ENCODE results near the gene NXNL1. TPM values are rescaled to one million over a fixed set of nuclear protein-coding genes. Genes with fewer than 3 reads are reported as not detected.
"Not testable (repeated sequence)": the region's sequence is repeated elsewhere in the genome, so short reads cannot be mapped to it uniquely, and the experiment has no call there.

Gene NXNL1
- not detected for total RNA-seq
- polyA plus RNA-seq: not detected
- 0 reads per million in 6 experiments for total RNA-seq

- POLR2A ChIA-PET: no interaction called here
These were observed at the start of gene NXNL1 for GRCh38 chr19:17460372-17461230. Gene NXNL1 (minus strand): TSS chr19:17460926. CDS start chr19:17460869, 57 bp downstream.

GRCh38 chr19:17508558-17508933 lies 47.8 kb upstream of the NXNL1 start:
- Mint-ChIP-seq H3K4me1 (peaks cover 15 to 48% (median 34%) of the 10 kb centered on the region in 4 donors), H3K4me3 (peak overlapping the region in 2 of 10 donors; percentile 18 to 33), H3K27ac (peak overlapping the region in 1 of 10 donors; percentile 72)
- H3K9me3 Mint-ChIP-seq, H3K27me3 Mint-ChIP-seq, DNase-seq, POLR2A ChIA-PET, H3K36me3 Mint-ChIP-seq, ATAC-seq: not testable (repeated sequence)

More at GRCh38 chr19:17460372-17461230, at the start of gene NXNL1:
- Mint-ChIP-seq H3K36me3 (no peaks in the 10 kb centered on the region), H3K9me3 (no peaks in the 10 kb centered on the region), H3K27me3 (peaks cover 10 to 50% (median 19%) of the 10 kb centered on the region in 5 donors), H3K27ac (peak within 1 kb of the TSS in 1 of 10 donors; percentile 24), H3K4me3 (no peak within 1 kb of the TSS), H3K4me1 (peaks cover 0 to 5% (median 1%) of the 10 kb centered on the region in 4 donors)
- DNase-seq (no peak), ATAC-seq (no peak)

- Mint-ChIP-seq H3K27ac (peak overlapping the region in 2 of 10 donors; percentile 3 to 73), H3K4me3 (no peak overlapping the region), H3K27me3 (no peaks in the 10 kb centered on the region), H3K36me3 (peaks cover 0 to 10% (median 0%) of the 10 kb centered on the region in 3 donors), H3K4me1 (peaks cover 9 to 41% (median 23%) of the 10 kb centered on the region in 4 donors), H3K9me3 (no peaks in the 10 kb centered on the region)
- DNase-seq (no peak), ATAC-seq (no peak)
- POLR2A ChIA-PET: interaction anchor here (0.7 kb wide), 1 partner anchor 130 kb away, joined by 3 read pairs; no protein-coding TSS in a partner anchor
These were observed 46.0 kb upstream of the NXNL1 start for GRCh38 chr19:17506745-17507144.

- Mint-ChIP-seq H3K27me3 (no peaks in the 10 kb centered on the region), H3K9me3 (no peaks in the 10 kb centered on the region), H3K36me3 (peaks cover 0 to 8% (median 0%) of the 10 kb centered on the region in 3 donors), H3K4me3 (no peak overlapping the region), H3K27ac (peak overlapping the region in 4 of 10 donors; percentile 39 to 74 (median 45)), H3K4me1 (peaks cover 7 to 34% (median 14%) of the 10 kb centered on the region in 4 donors)
- ATAC-seq (no peak), DNase-seq (no peak)
- POLR2A ChIA-PET: interaction anchor here (0.6 kb wide), 1 partner anchor 307 kb away, joined by 3 read pairs; no protein-coding TSS in a partner anchor
These were observed 44.5 kb upstream of the NXNL1 start for GRCh38 chr19:17505223-17505622.

- POLR2A ChIA-PET: no interaction called here
- H3K4me1 Mint-ChIP-seq: peaks cover 12 to 35% (median 16%) of the 10 kb centered on the region in 4 donors
- no peaks in the 10 kb centered on the region for H3K27me3 Mint-ChIP-seq
- ATAC-seq (no peak), DNase-seq (no peak)
- H3K36me3 Mint-ChIP-seq: peaks cover 0 to 10% (median 0%) of the 10 kb centered on the region in 3 donors
- peak overlapping the region in 4 of 10 donors; percentile 34 to 65 (median 56) for H3K27ac Mint-ChIP-seq
- H3K4me3 Mint-ChIP-seq: no peak overlapping the region
- no peaks in the 10 kb centered on the region for H3K9me3 Mint-ChIP-seq
These were observed 43.7 kb upstream of the NXNL1 start for GRCh38 chr19:17504456-17504855.

- DNase-seq (no peak), ATAC-seq (no peak)
- H3K27me3 Mint-ChIP-seq: no peaks in the 10 kb centered on the region
- H3K4me3 Mint-ChIP-seq: no peak overlapping the region
- peaks cover 0 to 10% (median 0%) of the 10 kb centered on the region in 3 donors for H3K36me3 Mint-ChIP-seq
- POLR2A ChIA-PET: interaction anchor here (0.6 to 0.7 kb wide), 2 partner anchors 231 to 1234 kb away, joined by 5 to 8 read pairs; no protein-coding TSS in a partner anchor
- H3K9me3 Mint-ChIP-seq: no peaks in the 10 kb centered on the region
- peaks cover 12 to 34% (median 18%) of the 10 kb centered on the region in 4 donors for H3K4me1 Mint-ChIP-seq
- H3K27ac Mint-ChIP-seq: peak overlapping the region in 5 of 10 donors; percentile 50 to 82 (median 71)
These were observed 43.3 kb upstream of the NXNL1 start for GRCh38 chr19:17504030-17504429.

GRCh38 chr19:17503240-17503639 lies 42.5 kb upstream of the NXNL1 start:
- H3K4me1 Mint-ChIP-seq: peaks cover 16 to 29% (median 21%) of the 10 kb centered on the region in 4 donors
- no peaks in the 10 kb centered on the region for H3K9me3 Mint-ChIP-seq
- no peak overlapping the region for H3K4me3 Mint-ChIP-seq
- no peaks in the 10 kb centered on the region for H3K27me3 Mint-ChIP-seq
- H3K27ac Mint-ChIP-seq: peak overlapping the region in 1 of 10 donors; percentile 10
- DNase-seq (no peak), ATAC-seq (no peak)
- H3K36me3 Mint-ChIP-seq: peaks cover 0 to 12% (median 0%) of the 10 kb centered on the region in 3 donors
- POLR2A ChIA-PET: interaction anchor here (0.6 to 1.5 kb wide), 4 partner anchors 21 to 776 kb away, joined by 4 to 8 read pairs (median 6); no protein-coding TSS in a partner anchor

GRCh38 chr19:17500447-17501198 lies 39.9 kb upstream of the NXNL1 start:
- Mint-ChIP-seq H3K36me3 (peaks cover 0 to 8% (median 0%) of the 10 kb centered on the region in 3 donors), H3K27ac (peak overlapping the region in 4 of 10 donors; percentile 34 to 63 (median 45)), H3K4me3 (no peak overlapping the region), H3K9me3 (no peaks in the 10 kb centered on the region), H3K4me1 (peaks cover 19 to 40% (median 26%) of the 10 kb centered on the region in 4 donors), H3K27me3 (no peaks in the 10 kb centered on the region)
- POLR2A ChIA-PET: interaction anchor here (0.9 to 2.4 kb wide), 4 partner anchors 10 to 57 kb away, joined by 3 to 14 read pairs (median 4); partner anchors contain the start of genes PGLS and SLC27A1
- no peak for ATAC-seq
- DNase-seq: no peak

GRCh38 chr19:17499648-17500446 lies 39.1 kb upstream of the NXNL1 start:
- Mint-ChIP-seq H3K27ac (peak overlapping the region in 9 of 10 donors; percentile 81 to 95 (median 84)), H3K27me3 (no peaks in the 10 kb centered on the region), H3K4me3 (peak overlapping the region in 3 of 10 donors; percentile 7 to 47 (median 46)), H3K36me3 (peaks cover 0 to 8% (median 0%) of the 10 kb centered on the region in 3 donors), H3K9me3 (no peaks in the 10 kb centered on the region), H3K4me1 (peaks cover 19 to 38% (median 27%) of the 10 kb centered on the region in 4 donors)
- peak in 1 of 2 donors; percentile 61 for ATAC-seq
- POLR2A ChIA-PET: interaction anchor here (0.6 to 2.4 kb wide), 4 partner anchors 10 to 530 kb away, joined by 3 to 14 read pairs (median 4); partner anchors contain the start of genes PGLS and SLC27A1
- DNase-seq: peak in 3 of 10 donors; percentile 10 to 39 (median 19)

- H3K27me3 Mint-ChIP-seq, H3K4me3 Mint-ChIP-seq, H3K9me3 Mint-ChIP-seq, DNase-seq, POLR2A ChIA-PET, ATAC-seq, H3K36me3 Mint-ChIP-seq: not testable (repeated sequence)
- Mint-ChIP-seq H3K4me1 (peaks cover 19 to 37% (median 27%) of the 10 kb centered on the region in 4 donors), H3K27ac (peak overlapping the region in 5 of 10 donors; percentile 25 to 88 (median 79))
These were observed 38.3 kb upstream of the NXNL1 start for GRCh38 chr19:17499025-17499424.

GRCh38 chr19:17497149-17497798 lies 36.5 kb upstream of the NXNL1 start:
- H3K36me3 Mint-ChIP-seq: peaks cover 0 to 4% (median 0%) of the 10 kb centered on the region in 3 donors
- H3K4me1 Mint-ChIP-seq: peaks cover 17 to 33% (median 27%) of the 10 kb centered on the region in 4 donors
- no peaks in the 10 kb centered on the region for H3K27me3 Mint-ChIP-seq
- DNase-seq (no peak), ATAC-seq (no peak)
- no peak overlapping the region for H3K4me3 Mint-ChIP-seq
- H3K9me3 Mint-ChIP-seq: no peaks in the 10 kb centered on the region
- peak overlapping the region in 2 of 10 donors; percentile 22 to 53 for H3K27ac Mint-ChIP-seq
- POLR2A ChIA-PET: interaction anchor here (1.2 to 1.8 kb wide), 3 partner anchors 14 to 57 kb away, joined by 3 to 13 read pairs (median 5); partner anchors contain the start of gene PGLS

Data from naive thymus-derived CD8-positive, alpha-beta T cell (primary cell).